Epidermal melanocyte (primary cell): ENCODE data around the gene ZNF84.

Experiments used
- DNase-seq: peaks from one replicate; pipeline ENCODE4 v3.0.0; 2011; ENCODE audit warnings: low spot score; ENCODE audit not compliant: insufficient read length

Gene ZNF84

DNA sequence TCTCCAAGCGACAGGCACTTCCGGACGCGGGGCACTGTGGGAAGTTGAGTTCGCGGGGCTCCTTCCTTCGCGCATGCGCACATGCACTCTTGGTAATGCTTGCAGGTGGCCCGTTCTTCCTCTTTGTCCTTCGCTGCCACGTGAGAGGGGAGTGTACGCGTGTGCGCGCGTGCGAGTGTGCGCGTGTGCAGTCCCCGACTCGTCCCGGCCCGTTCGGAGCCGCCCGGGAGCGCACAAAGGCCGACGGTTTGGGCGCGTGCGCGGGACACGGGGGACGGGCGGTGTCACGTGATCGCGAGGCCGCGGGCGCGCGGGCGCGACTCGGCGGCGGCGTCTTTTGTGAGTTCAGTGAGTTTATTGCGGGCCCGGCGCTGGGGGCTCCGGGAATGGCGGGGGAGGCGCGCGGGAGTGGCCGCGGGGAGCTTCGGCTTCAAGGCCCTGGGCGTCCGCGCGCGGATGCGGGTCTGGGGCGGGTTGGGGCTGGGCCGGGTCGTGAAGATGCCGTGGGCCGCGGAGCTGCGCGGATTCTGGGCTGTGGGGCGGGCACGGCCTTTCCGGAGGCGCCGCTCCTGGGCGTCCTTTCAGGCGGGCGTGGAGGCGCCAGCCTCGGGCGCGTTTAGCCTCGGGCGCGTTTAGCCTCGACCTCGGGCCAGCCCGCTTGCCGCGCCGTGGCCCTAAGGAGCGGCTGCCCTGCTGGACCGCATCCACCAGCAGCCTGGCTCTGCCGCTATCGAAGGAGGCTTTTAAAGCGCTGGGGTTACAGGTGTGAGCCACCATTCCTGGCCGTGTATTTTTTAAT lies at the start of gene ZNF84:
Gene ZNF84 (plus strand): TSS at position 303 of the 799 bp plus-strand sequence. CDS start 3,959 bp downstream, outside the sequence.
- DNase-seq: peak; percentile 60

DNA sequence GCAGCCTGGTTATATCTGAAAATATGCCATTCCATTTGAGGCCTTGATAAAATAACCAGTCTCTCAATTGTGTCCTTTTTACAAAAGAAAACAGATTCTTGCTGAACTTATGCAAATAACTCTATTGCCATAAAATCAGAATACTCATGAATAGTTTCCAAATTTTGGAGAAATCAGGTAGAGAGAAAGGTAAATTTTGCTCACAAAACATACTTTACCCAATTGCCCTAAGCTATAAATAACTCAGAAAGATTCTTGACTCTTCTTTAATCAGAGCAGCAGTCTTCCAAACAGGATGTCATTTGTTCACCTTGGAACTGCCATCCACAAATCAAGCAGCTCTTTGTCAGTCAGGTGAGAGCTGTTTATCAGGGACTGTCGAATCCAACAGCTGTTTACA lies 38.6 kb upstream of the ZNF84 start:
- DNase-seq: no peak

DNA sequence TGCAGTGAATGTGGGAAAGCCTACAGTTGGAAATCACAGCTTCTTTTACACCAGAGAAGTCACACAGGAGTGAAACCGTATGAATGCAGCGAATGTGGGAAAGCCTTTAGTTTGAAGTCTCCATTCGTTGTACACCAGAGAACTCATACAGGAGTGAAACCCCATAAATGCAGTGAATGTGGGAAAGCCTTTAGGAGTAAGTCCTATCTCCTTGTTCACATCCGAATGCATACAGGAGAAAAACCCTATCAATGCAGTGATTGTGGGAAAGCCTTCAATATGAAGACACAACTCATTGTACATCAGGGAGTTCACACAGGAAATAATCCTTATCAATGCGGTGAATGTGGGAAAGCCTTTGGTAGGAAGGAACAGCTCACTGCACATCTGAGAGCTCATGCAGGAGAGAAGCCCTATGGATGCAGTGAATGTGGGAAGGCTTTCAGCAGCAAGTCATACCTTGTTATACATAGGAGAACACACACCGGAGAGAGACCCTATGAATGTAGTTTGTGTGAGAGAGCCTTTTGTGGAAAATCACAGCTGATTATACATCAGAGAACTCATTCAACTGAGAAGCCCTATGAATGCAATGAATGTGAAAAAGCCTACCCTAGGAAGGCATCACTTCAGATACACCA lies 26.5 kb upstream of the ZNF84 start:
- DNase-seq: no peak

DNA sequence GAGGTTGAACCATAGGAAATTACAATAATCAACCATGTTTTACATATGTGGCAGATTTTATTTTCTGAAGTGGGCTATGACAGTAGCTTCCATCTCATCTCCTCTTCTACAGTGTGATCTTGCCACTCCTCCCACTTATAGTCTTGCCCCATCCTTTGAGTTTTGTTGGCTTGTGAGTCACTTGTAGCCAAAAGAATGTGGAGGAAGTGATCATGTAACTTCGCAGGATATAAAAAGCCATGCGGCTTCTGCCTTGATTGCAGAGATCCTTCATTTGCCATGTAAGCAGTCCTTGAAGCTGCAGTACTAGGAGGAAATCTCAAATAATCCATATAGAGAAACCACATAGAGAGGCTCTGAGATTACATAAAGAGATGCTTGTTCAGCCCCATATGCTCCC lies 13.7 kb upstream of the ZNF84 start:
- no peak for DNase-seq

DNA sequence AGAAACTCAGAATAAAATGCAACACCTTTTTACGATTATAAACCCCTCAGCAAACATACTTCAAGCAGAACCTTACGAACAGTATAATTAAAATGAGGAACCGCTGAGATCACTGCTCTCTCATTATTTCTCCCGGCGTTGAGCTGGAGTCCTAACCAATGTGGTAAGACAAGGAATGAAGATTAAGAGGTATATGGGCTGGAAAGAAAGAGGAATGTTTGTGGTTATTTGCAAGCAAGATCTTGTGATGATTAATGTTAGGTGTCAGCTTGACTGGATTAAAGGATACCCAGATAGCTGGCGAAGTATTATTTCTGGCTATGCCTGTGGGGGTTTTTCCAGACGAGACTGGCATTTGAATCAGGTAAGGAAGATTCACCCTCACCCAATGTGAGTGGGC lies 10.3 kb upstream of the ZNF84 start:
- no peak for DNase-seq

DNA sequence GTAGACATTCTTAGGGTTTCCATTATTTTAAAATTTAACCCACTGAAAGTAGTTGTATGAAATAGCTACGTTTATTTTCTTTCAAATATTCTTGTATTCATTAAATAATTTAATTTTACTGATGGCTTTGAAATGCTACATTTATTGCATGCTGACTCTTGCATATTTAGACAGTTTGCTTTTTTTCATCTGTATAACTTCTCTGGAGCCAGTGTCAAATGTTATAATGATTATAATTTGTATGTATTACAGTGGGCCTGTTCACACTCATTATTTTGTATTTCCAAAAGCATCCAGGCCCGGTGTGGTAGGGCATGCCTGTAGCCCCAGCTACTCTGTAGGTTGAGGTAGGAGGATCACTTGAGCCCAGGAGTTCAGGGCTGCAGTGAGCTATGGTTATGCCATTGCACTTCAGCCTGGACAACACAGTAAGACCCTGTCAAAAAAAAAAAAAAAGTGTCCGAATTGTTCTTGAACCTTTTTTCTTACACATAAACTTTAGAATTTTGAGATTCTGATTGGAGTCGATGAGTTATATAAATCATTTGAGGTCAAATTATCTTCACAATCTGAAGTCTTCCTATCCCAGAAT lies 905 bp downstream of the ZNF84 start:
- no peak for DNase-seq

DNA sequence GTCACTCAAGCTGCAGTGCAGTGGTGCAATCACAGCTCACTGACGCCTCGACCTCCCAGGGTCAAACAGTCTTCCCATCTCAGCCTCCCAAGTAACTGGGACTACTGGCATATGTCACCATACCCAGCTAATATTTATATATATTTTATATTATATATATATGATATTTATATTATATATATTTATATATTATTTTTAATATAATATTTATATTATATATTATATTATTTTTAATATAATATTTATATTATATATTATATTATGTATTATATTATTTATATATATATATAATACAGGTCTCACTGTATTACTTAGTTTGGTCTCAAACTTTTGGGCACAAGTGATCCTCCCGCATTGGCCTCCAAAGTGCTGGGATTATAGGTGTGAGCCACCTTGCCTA lies 9.4 kb downstream of the ZNF84 start:
- DNase-seq: no peak

DNA sequence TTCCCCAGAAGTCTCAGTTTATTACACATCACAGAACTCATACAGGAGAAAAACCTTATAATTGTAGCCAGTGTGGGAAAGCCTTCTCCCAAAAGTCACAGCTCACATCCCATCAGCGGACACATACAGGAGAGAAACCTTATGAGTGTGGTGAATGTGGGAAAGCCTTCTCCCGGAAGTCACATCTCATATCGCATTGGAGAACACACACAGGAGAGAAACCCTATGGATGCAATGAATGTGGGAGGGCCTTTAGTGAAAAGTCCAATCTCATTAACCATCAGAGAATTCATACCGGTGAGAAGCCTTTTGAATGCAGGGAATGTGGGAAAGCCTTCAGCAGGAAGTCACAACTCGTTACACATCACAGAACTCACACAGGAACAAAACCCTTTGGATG lies 20.1 kb downstream of the ZNF84 start:
- DNase-seq: no peak

DNA sequence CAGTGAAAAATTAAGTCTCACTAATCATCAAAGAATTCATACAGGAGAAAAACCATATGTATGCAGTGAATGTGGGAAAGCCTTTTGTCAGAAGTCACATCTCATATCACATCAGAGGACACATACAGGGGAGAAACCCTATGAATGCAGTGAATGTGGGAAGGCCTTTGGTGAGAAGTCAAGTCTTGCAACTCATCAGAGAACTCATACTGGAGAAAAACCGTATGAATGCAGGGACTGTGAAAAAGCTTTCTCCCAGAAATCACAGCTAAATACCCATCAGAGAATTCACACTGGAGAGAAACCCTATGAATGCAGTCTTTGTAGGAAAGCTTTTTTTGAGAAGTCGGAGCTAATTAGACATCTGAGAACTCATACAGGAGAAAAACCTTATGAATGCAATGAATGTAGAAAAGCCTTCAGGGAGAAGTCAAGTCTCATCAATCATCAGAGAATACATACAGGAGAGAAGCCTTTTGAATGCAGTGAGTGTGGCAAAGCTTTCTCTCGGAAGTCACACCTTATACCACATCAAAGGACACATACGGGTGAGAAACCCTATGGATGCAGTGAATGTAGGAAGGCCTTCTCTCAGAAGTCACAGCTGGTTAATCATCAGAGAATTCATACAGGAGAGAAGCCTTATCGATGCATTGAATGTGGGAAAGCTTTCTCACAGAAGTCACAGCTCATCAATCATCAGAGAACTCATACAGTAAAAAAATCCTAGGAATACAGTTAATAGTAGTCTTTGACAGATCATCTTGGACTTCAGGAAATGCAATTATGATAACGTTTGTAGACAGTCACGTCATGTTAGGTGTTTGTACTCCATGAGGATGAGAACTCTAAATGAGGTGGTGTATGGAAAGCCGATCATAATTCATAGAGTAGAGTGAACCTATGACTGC lies 21.1 kb downstream of the ZNF84 start:
- DNase-seq: no peak

DNA sequence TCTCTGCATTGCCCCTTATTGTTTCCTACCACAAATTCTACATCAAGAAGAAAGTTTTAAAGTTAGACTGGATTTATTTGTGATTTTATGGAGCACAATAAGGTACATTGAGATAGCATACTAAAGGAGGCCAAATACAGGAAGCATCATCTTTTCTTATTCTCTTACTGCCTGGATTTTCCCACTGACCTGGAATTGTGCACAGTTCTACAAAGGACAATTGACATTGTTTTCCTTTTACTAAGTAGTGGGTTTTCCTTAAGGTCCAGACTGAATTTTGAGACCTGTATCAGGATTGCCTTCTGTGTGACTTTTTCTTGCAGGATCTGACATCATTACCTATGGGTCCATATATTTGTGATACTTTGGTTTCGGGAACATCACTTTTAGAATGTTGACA lies 24.6 kb downstream of the ZNF84 start:
- no peak for DNase-seq

DNA sequence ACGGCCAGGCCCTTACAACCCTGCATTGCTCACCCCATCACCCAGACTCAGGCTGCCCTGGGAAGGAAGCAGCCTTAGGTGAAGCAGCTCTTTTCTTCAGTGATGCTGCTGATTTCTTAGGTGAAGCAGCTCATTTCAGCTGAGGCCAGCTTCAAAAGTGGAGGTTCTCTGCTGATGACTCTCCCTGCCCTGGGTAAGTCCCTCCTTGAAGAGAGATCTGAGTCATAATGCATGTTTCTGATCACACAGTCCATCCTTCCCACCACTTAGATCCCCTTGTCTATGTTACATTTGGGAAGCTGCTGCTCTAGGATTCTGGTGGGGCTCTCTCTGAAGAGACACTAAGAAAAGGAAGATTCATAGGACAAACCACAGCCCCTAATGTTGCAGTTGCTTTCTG lies 26.2 kb downstream of the ZNF84 start:
- DNase-seq: no peak

DNA sequence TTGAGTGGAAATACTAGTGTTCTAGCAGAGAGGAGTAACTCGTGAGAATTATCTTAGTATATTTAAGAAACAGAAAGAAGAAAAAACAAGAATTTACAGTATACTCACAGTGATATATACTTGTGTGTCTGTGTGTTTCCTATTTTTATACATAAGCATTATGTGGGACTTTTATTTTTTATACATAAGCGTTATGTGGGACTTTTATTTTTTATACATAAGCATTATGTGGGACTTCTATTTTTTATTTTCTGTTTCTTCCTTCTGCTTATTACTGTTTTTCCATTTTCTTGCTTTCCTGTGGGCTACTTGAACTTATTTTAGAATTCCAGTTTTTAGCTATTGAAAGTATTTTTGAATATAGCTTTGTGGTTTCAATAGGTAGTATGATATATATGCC lies 36.5 kb downstream of the ZNF84 start:
- DNase-seq: no peak

DNA sequence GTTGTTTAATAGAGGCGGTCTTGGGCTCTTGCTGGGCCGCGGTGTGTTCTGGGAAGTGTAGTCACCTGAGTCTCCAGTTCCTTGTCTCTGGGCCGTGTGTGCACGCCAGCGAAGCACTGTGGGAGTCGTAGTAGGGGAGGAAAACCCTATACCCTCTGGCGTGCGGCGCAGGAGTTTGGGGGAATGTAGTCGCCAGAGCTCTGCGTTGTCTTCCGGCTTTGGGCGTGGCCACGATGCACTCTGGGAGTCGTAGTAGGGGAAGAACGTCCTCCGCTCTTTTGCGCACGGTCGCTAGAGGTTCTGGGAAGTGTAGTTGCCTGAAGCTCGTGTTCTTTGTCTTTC lies 42.7 kb downstream of the ZNF84 start:
- peak; percentile 75 for DNase-seq

DNA sequence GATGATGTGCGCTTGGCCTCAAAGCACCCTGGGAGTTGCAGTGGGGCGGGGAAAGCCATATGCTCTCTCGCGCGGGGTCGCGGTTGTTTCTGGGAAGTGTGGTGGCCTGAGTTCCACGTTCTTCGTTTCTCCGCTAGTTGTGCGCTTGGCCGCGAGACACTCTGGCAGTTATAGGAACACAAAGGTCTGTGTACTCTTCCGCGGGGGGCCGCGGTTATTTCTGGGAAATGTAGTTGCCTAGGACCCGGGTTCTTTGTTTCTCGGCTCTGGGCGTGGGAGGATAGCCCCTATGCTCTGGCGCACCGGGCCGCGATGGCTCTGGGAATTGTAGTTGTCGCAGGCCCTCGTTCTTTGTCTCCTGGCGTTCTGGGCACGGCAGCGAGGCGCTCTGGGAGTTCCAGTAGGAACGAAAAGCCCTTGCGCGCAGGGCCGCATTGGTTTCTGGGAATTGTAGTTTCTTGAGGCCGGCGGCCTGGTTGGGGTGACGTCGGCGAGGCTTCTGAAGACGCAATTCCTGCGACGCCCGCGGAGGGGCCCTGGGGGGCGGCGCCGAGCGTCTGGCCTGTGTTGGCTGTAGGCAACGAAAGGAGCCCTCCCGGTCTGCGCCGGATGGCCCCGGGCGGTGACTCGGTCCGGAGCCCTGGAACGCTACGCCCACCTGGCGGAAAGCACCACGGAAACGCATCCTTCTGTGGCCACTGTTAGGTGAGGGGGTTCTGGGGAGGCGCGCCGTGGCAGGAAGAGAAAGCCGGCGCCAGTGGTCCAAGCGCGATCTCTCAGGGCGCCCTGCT lies 43.3 kb downstream of the ZNF84 start, which contains the start of gene ZNF140:
Gene ZNF140 (plus strand): TSS at position 556 of the 791 bp plus-strand sequence. CDS start 398 bp downstream, outside the sequence.
- DNase-seq: peak; percentile 74

DNA sequence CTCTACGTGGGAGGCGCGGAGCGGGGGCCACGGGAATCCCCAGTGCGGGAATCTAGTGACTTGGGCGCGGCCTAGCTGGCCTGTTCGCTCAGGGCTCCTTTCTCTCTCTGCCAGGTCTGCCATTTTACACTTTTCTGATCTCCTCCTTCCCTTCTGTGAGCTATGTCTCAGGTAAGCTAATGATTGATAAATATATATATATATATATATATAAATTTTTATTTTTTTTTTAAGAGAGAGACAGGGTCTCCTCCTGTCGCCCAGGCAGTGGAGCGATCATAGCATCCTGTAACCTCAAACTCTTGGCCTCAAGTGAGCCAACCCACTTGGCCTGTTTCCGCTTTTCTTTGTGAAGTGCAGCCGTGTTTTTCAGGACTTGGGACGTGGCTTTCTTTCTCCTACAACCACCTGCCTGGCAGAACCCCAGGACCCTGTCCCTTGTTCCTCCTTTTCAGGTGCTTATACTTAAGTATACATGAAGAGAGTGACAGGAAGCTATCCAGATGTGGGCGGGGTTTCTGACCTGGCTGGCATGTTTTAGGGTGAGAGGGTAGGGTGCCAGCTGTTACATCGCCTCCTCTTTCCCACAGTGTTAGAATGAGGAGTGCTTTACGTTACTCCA lies 44.0 kb downstream of the ZNF84 start:
- DNase-seq: no peak

DNA sequence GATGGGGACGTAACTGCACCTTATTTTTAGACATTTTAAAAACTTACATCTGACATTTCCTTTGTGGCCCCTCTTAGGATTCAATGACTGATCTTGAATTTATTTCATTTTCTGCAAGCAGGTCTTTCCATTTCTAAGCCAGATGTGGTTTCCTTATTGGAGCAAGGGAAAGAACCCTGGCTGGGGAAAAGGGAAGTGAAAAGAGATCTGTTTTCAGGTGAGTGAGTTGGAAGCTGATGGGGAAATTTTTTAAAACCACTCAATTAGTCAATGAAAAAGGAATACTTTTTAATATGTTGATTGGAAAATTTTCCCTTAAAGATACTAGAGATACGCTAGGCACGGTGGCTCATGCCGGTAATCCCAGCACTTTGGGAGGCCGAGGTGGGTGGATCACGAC lies 46.0 kb downstream of the ZNF84 start:
- no peak for DNase-seq

DNA sequence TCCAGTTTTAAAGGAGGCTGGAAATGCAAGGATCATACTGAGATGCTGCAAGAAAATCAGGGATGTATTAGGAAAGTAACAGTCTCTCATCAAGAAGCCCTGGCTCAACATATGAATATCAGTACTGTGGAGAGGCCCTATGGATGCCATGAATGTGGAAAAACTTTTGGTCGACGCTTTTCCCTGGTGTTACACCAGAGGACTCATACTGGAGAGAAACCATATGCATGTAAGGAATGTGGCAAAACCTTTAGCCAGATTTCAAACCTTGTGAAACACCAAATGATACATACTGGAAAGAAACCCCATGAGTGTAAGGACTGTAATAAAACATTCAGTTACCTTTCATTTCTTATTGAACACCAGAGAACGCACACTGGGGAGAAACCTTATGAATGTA lies 68.3 kb downstream of the ZNF84 start:
- DNase-seq: no peak

DNA sequence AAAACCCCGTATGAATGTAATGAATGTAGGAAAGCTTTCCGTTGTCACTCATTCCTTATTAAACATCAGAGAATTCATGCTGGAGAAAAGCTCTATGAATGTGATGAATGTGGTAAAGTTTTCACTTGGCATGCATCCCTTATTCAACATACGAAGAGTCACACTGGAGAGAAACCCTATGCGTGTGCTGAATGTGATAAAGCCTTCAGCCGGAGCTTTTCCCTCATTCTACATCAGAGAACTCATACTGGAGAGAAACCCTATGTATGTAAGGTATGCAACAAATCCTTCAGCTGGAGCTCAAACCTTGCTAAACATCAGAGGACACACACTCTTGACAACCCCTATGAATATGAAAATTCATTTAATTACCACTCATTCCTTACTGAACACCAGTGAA lies 68.9 kb downstream of the ZNF84 start:
- no peak for DNase-seq

DNA sequence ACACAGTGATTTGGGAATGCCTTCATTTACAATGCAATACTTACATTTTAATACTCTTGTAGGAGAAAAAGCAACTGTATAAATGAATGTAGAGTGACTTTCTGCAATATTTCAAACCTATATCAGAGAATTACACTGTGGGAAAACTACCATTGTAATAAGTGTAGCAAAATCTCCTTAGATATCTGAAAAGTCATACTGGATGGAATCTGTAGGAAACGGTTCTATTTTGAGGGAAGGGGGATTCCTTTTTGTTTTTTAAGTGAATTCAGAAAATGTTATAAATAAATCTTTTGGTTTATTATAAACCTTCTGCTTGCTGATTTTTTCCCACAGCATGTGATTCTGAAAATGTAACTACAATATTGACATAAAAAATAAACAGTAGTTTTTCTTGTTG lies 69.8 kb downstream of the ZNF84 start:
- no peak for DNase-seq

DNA sequence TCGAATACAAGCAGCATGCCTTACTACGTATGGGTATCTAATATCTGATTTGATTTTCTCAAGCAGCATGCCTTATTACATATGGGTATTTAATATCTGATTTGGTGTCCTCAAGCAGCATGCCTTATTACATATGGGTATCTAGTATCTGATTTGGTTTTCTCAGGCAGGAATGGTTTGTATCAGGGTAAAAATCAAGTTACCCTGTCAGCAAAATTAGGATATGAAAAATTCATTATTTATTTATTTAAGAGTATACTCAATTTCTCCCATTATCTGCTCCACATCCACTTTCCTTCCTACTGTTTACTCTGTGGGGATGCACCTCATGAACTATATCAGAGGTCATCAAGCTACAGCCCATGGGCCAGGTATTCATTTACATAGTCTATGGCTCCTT lies 70.8 kb downstream of the ZNF84 start:
- no peak for DNase-seq
